GM12864 (cell line): ENCODE data around the gene ITPK1.

ENCODE experiments used
- DNase-seq: peaks from one replicate; pipeline ENCODE4 v3.0.0-alpha.2; 2011; ENCODE audit warnings: low read depth
- H3K4me3 ChIP-seq: 2 replicates; pipeline ENCODE4 v1.5.1; 2011; ENCODE audit warnings: mild to moderate bottlenecking, low read depth, low read length, control low read depth
- TF ChIP-seq, protein P1 (sequence below): IDR thresholded peaks from 2 replicates; pipeline ENCODE4 v1.5.1; 2011; ENCODE audit warnings: low read depth, mild to moderate bottlenecking, moderate library complexity, low read length, control low read depth, inconsistent platforms; ENCODE audit errors: missing control alignments

ITPK1 gene

DNA sequence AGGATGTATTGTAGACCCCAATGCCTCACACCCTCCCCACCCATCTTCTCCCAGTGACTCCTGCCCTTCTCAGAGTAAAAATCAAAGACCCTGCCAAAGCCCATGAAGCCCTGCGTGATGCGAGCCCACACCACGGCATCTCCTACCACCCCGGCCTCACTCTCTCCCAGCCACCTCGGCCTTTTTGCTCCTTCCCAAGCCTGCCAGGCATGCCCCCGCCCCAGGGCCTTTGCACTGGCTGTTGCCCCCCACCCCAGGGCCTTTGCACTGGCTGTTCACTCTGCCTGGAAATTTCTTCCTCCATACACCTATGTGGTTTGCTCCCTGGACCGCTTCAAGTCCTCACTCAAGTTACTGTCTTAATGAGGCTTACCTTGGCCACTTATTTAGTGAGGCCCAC, 197.8 kb downstream of the ITPK1 start:
- H3K4me3 ChIP-seq, result no peak overlapping the region
- no peak for DNase-seq
- TF ChIP-seq, protein P1, sequence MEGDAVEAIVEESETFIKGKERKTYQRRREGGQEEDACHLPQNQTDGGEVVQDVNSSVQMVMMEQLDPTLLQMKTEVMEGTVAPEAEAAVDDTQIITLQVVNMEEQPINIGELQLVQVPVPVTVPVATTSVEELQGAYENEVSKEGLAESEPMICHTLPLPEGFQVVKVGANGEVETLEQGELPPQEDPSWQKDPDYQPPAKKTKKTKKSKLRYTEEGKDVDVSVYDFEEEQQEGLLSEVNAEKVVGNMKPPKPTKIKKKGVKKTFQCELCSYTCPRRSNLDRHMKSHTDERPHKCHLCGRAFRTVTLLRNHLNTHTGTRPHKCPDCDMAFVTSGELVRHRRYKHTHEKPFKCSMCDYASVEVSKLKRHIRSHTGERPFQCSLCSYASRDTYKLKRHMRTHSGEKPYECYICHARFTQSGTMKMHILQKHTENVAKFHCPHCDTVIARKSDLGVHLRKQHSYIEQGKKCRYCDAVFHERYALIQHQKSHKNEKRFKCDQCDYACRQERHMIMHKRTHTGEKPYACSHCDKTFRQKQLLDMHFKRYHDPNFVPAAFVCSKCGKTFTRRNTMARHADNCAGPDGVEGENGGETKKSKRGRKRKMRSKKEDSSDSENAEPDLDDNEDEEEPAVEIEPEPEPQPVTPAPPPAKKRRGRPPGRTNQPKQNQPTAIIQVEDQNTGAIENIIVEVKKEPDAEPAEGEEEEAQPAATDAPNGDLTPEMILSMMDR, result no peak

DNA sequence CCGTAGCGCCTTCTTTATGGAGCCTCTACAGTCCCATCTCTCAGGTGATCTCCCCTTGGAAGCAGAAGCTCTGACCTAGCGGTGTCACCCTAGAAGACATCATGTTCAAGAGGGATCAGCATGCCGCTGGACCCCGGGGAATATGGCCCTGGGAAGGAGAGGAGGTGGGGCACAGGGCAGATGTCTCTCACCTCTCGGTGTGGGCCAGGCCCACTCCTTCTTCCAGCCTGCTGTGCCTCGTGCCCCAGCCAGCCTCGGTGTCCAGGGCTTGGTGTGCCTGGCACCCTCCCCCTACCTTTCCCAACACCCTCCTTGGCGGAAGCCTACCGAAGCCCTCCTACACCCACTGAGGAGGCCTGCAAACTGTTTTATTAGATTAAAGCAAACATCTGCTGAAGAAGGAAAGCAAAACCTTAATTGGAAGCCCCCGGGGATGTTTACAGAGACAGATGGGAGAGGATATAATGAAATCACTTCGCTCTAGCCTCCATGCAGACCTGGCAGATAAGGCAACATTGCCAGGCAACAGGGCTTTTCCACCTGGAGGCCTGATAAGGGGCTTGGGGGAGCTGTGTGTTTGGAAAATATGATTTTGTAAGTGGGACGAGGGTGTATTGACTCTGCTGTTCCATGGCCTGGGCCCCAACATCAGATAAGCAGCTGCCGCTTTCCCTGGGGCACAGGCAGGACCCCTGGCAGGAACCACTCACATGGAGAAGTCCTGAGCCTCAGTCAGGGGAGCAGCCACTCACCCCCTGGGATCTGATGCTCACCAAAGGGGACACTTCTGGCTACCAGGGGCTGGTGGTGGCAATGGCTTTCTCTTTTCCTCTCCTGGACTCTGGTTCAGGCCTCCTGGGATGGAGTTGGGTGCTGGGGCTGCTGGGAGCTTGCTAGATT, 198.4 kb downstream of the ITPK1 start:
- H3K4me3 ChIP-seq, result no peak overlapping the region
- no peak for DNase-seq
- TF ChIP-seq, protein P1, result no peak

DNA sequence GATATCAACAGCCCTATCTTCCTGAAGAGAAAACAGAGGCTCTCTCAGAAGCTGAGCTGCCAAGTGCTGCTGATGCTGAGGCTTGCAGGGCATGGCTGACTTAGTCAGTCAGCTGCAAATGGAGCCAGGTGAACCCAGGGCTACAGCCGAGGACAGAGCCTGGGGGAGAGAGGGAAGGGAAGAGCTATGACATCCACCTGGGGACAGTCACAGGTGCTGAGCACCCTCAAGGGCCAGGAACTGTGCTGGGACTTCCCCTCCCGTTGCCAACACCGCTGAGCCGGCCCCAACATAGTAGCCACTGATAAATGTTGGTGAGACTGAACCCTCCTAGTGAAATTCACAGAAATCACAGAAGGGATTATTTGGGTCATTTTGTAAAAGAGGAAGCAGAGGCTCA, 199.5 kb downstream of the ITPK1 start:
- DNase-seq, result no peak
- H3K4me3 ChIP-seq, result no peak overlapping the region
- TF ChIP-seq, protein P1, result no peak

DNA sequence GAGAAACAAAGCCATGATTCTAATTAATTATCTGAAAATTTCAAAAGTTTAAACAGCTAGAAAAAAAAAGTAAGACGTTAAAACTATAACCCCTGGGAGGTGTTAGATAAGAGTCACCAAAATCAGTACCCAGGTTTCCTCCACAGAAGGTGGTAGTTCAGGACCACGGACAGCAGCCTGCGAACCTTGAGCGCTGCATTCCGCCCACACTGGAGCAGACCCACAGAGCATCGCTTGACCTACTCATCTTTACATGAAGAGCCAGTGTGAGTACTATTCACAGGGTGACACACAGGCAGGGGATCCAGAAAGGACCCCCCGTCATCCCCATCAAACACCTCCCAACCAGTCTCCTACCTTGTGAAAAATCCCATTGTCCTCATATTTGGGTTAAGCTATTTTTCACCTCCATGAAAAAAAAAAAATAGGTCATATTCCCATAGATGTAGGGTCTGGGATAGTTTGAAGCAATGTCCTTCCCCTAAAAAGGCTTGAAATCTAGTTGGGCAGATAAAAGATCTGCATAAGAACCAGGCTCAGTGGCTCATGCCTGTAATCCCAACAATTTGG, 201.6 kb downstream of the ITPK1 start:
- TF ChIP-seq, protein P1, result no peak
- DNase-seq, result no peak
- H3K4me3 ChIP-seq, result no peak overlapping the region

DNA sequence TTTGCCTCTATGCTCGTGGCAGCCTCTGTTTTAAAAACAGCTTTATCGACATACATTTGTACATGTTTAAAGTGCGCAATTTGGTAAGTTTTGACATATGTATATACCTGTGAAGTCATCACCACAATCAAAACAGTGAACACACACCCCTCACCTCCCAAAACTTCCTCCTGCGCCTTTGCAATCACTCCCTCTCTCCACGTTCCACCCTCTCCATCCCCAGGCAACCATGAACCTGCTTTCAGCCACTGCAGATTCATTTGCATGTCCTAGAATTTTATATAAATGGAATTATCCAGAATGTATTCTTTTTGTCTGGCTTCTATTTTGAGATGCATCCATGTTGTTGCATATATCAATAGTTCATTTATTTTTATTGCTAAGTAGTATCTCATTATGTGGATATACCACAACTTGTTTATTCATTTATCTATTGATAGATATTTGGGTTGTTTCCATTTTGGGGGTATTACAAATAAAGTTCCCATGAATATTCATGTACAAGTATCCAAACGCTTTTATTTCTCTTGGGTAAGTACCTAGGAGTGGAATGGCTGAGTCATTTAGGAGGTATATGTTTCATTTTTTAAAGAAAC, 208.3 kb downstream of the ITPK1 start:
- TF ChIP-seq, protein P1, result no peak
- no peak for DNase-seq
- no peak overlapping the region for H3K4me3 ChIP-seq

DNA sequence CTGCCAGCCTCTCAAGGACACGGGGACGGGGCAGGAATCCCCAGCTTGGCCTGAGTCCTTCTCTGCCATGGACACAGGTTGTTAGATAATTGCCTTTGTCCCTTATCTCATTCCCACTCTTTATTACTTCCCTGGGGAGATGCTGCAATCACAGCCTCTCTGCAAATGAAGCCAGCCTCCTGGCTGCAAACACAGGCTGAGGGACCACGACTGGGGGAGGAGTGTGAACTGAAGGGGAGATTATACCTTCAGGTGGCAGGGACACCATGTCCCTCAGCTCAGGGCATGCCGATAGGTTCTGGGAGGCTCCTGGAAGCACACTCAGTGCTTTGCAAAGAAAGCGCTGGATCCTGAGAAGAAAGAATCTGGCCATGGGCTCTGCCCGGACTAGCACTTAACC, 208.9 kb downstream of the ITPK1 start:
- no peak for DNase-seq
- H3K4me3 ChIP-seq, result no peak overlapping the region
- TF ChIP-seq, protein P1, result no peak
